IMR-90 (cell line): ENCODE data around the gene CORO1C. TPM values are rescaled to one million over a fixed set of nuclear protein-coding genes. Genes with fewer than 3 reads are reported as not detected.

Experiments used
- ATAC-seq: fragments of 200-7000 bp; cut with Tn5 transposase; 2 replicates; pipeline ENCODE4 v1.9.1; 2020; ENCODE audit warnings: low read depth, mild to moderate bottlenecking, moderate library complexity
- BruUV-seq: library from RNA; stranded (reverse); fragments of 400-500 nt; replicated peaks from 2 replicates; lab custom pipeline; 2021; lab: Mats Ljungman, UMichigan
- CTCF ChIA-PET: fragments of 300-600 bp; formaldehyde crosslinking; extraction: SDS; loops from one replicate; lab custom pipeline; 2021; ENCODE audit warnings: antibody characterized with exemption; lab: Yijun Ruan, JAX
- POLR2A ChIA-PET: fragments of 300-600 bp; sonication (Branson Sonifier 250); formaldehyde crosslinking; loops from one replicate; lab custom pipeline; 2022; ENCODE audit warnings: antibody characterized with exemption; ENCODE audit not compliant: unreplicated experiment; lab: Charles Lee
- DNase-seq: peaks from one replicate; pipeline ENCODE4 v3.0.0; 2013
- H2AFZ ChIP-seq: replicated peaks from 2 replicates; pipeline ENCODE3; 2013; ENCODE audit warnings: low read length, mild to moderate bottlenecking; ENCODE audit not compliant: poor library complexity
- H2AK5ac ChIP-seq: 2 replicates; pipeline ENCODE4 v1.6.1; 2013; ENCODE audit warnings: low read depth, low read length, inconsistent platforms
- H2AK9ac ChIP-seq: replicated peaks from 2 replicates; pipeline ENCODE3; 2013; ENCODE audit warnings: mild to moderate bottlenecking, low read depth, low read length, moderate library complexity; ENCODE audit not compliant: poor library complexity
- H2BK120ac ChIP-seq: 2 replicates; pipeline ENCODE4 v1.6.1; 2013; ENCODE audit warnings: low read depth, low read length, inconsistent platforms
- H2BK15ac ChIP-seq: 3 replicates; pipeline ENCODE4 v1.6.1; 2013; ENCODE audit warnings: low read depth, low read length, inconsistent platforms
- H2BK20ac ChIP-seq: 2 replicates; pipeline ENCODE4 v1.6.1; 2013; ENCODE audit warnings: low read depth, mild to moderate bottlenecking, inconsistent platforms, low read length, moderate library complexity
- H2BK5ac ChIP-seq: 2 replicates; pipeline ENCODE4 v1.6.1; 2013; ENCODE audit warnings: mild to moderate bottlenecking, low read depth, low read length, inconsistent platforms; ENCODE audit not compliant: poor library complexity, severe bottlenecking
- H3K14ac ChIP-seq: replicated peaks from 2 replicates; pipeline ENCODE4 v1.6.1; 2013; ENCODE audit warnings: low read depth, low read length, inconsistent platforms
- H3K18ac ChIP-seq: 2 replicates; pipeline ENCODE4 v1.6.1; 2013; ENCODE audit warnings: low read depth, low read length, control low read depth
- H3K23ac ChIP-seq: 2 replicates; pipeline ENCODE4 v1.6.1; 2013; ENCODE audit warnings: low read depth, low read length, inconsistent platforms
- H3K27ac ChIP-seq: 2 replicates; pipeline ENCODE4 v1.5.1; 2013; ENCODE audit warnings: mild to moderate bottlenecking, control low read depth, low read length; ENCODE audit not compliant: insufficient read depth
- H3K27me3 ChIP-seq: 2 replicates; pipeline ENCODE4 v1.6.1; 2013; ENCODE audit warnings: low read length; ENCODE audit not compliant: control insufficient read depth, insufficient read depth
- H3K36me3 ChIP-seq: 2 replicates; pipeline ENCODE4 v1.6.1; 2013; ENCODE audit warnings: low read length, mixed read lengths; ENCODE audit not compliant: control insufficient read depth, insufficient read depth
- H3K4ac ChIP-seq: 2 replicates; pipeline ENCODE4 v1.6.1; 2013; ENCODE audit warnings: low read depth, low read length, inconsistent platforms
- H3K4me1 ChIP-seq: 2 replicates; pipeline ENCODE4 v1.6.1; 2013; ENCODE audit warnings: low read length, mixed read lengths; ENCODE audit not compliant: control insufficient read depth, insufficient read depth
- H3K4me2 ChIP-seq: 2 replicates; pipeline ENCODE4 v1.6.1; 2013; ENCODE audit warnings: low read depth, mild to moderate bottlenecking, control low read depth, low read length, moderate library complexity
- H3K4me3 ChIP-seq: 2 replicates; pipeline ENCODE4 v1.5.1; 2013; ENCODE audit warnings: low read depth, mild to moderate bottlenecking, control low read depth, low read length, moderate library complexity; ENCODE audit not compliant: insufficient read depth
- H3K56ac ChIP-seq: 2 replicates; pipeline ENCODE4 v1.6.1; 2013; ENCODE audit warnings: low read length, inconsistent platforms; ENCODE audit not compliant: insufficient read depth; ENCODE audit errors: extremely low read depth
- H3K79me1 ChIP-seq, 2 experiments: 2 replicates each; pipeline ENCODE4 v1.6.1; 2013; ENCODE audit warnings: low read length in 2 of 2, inconsistent platforms in 1 of 2, low read depth in 1 of 2
- H3K9ac ChIP-seq: 2 replicates; pipeline ENCODE4 v1.6.1; 2013; ENCODE audit warnings: low read depth, low read length, control low read depth
- H3K9me1 ChIP-seq: 2 replicates; pipeline ENCODE4 v1.6.1; 2013; ENCODE audit warnings: low read length, inconsistent platforms; ENCODE audit not compliant: insufficient read depth
- H3K9me3 ChIP-seq: 2 replicates; pipeline ENCODE4 v1.6.1; 2013; ENCODE audit warnings: low read length; ENCODE audit not compliant: control insufficient read depth, insufficient read depth
- H4K20me1 ChIP-seq: 2 replicates; pipeline ENCODE4 v1.6.1; 2013; ENCODE audit warnings: low read length, inconsistent platforms; ENCODE audit not compliant: insufficient read depth
- H4K5ac ChIP-seq: 2 replicates; pipeline ENCODE4 v1.6.1; 2013; ENCODE audit warnings: mild to moderate bottlenecking, low read depth, low read length, control low read depth
- H4K8ac ChIP-seq, 2 experiments: 2 replicates each; pipeline ENCODE4 v1.6.1; 2013; ENCODE audit warnings: low read depth in 2 of 2, low read length in 2 of 2, control low read depth in 1 of 2, inconsistent platforms in 1 of 2
- H4K91ac ChIP-seq: 2 replicates; pipeline ENCODE4 v1.6.1; 2013; ENCODE audit warnings: low read depth, low read length, inconsistent platforms; ENCODE audit not compliant: insufficient read depth
- BHLHE40 ChIP-seq: fragments of 150-350 bp; IDR thresholded peaks from 2 replicates; pipeline ENCODE4 v1.6.1; 2016; ENCODE audit warnings: mild to moderate bottlenecking, low read depth, low read length
- CEBPB ChIP-seq: IDR thresholded peaks from 2 replicates; pipeline ENCODE4 v1.6.1; 2012; ENCODE audit warnings: low read depth, low read length, improper control_type of control experiment
- CTCF ChIP-seq: conservative IDR thresholded peaks from 2 replicates; pipeline ENCODE4 v1.5.1; 2012; ENCODE audit warnings: mild to moderate bottlenecking, low read depth, low read length, improper control_type of control experiment
- ELK1 ChIP-seq: fragments of 150-350 bp; IDR thresholded peaks from 2 replicates; pipeline ENCODE4 v1.6.1; 2016; ENCODE audit warnings: low read depth, mild to moderate bottlenecking, low read length, moderate library complexity, borderline replicate concordance
- FOS ChIP-seq: fragments of 150-350 bp; IDR thresholded peaks from 2 replicates; pipeline ENCODE4 v1.6.1; 2016; ENCODE audit warnings: low read depth, low read length
- MAFK ChIP-seq: IDR thresholded peaks from 2 replicates; pipeline ENCODE4 v1.6.1; 2012; ENCODE audit warnings: low read depth, low read length, improper control_type of control experiment
- MAZ ChIP-seq: IDR thresholded peaks from 2 replicates; pipeline ENCODE4 v1.6.1; 2012; ENCODE audit warnings: low read depth, mild to moderate bottlenecking, low read length, improper control_type of control experiment, moderate library complexity, borderline replicate concordance
- MXI1 ChIP-seq: IDR thresholded peaks from 2 replicates; pipeline ENCODE4 v1.6.1; 2012; ENCODE audit warnings: low read depth, mild to moderate bottlenecking, low read length, moderate library complexity, borderline replicate concordance
- NFE2L2 ChIP-seq: fragments of 150-350 bp; IDR thresholded peaks from 2 replicates; pipeline ENCODE4 v1.6.1; 2016; ENCODE audit warnings: low read depth, mild to moderate bottlenecking, low read length
- POLR2A ChIP-seq: IDR thresholded peaks from 2 replicates; pipeline ENCODE4 v1.6.1; 2012; ENCODE audit warnings: mild to moderate bottlenecking, low read depth, low read length
- RAD21 ChIP-seq: IDR thresholded peaks from 2 replicates; pipeline ENCODE4 v1.6.1; 2012; ENCODE audit warnings: low read length, improper control_type of control experiment
- RCOR1 ChIP-seq: IDR thresholded peaks from 2 replicates; pipeline ENCODE4 v1.6.1; 2012; ENCODE audit warnings: mild to moderate bottlenecking, low read length, improper control_type of control experiment; ENCODE audit not compliant: insufficient replicate concordance
- RFX5 ChIP-seq: IDR thresholded peaks from 2 replicates; pipeline ENCODE4 v1.8.0; 2012; ENCODE audit warnings: low read depth, mild to moderate bottlenecking, low read length, moderate library complexity
- USF2 ChIP-seq: fragments of 150-350 bp; IDR thresholded peaks from 2 replicates; pipeline ENCODE4 v1.6.1; 2017; ENCODE audit warnings: mild to moderate bottlenecking, antibody characterized with exemption, low read length, low read depth
- WGBS, 2 experiments: methylation state at CpG; one replicate each; pipeline versions ENCODE4 v1.1.5 to v1.1.7; 2013; ENCODE audit warnings: missing lambda C conversion rate in 2 of 2; ENCODE audit not compliant: insufficient read length in 1 of 2; ENCODE audit errors: extremely low coverage in 2 of 2; 5-methylcytosine and 5-hydroxymethylcytosine counted together
- dilution Hi-C: fragments of 300-500 bp; cut with HindIII; formaldehyde crosslinking; loops from one replicate; pipeline ENCODE4 v1.14.3; 2018; ENCODE audit warnings: low sequenced_read_pairs; ENCODE audit not compliant: unreplicated experiment
- in situ Hi-C: fragments of 300-500 bp; cut with MboI; formaldehyde crosslinking; loops from 3 replicates; pipeline ENCODE4 v1.14.3; 2019; ENCODE audit warnings: low sequenced_read_pairs, inconsistent platforms, mixed read lengths
- intact Hi-C: fragments of 100-400 bp; cut with micrococcal nuclease; formaldehyde crosslinking; loops from 2 replicates; pipeline ENCODE4 v1.10.0; 2022
- polyA plus RNA-seq, 3 experiments: library from polyadenylated mRNA; depleted of rRNA; stranded (reverse); fragments of >200 nt; gene quantifications; 2 replicates each; pipeline ENCODE4 v1.2.3, GENCODE V29; 2012; ENCODE audit warnings: low replicate concordance in 1 of 3
- total RNA-seq: library from RNA; depleted of rRNA; stranded (reverse); fragments of >200 nt; gene quantifications from 2 replicates; pipeline ENCODE4 v1.2.3, GENCODE V29; 2012

The CORO1C gene
- total and polyA plus RNA-seq, 2 of the 4 experiments (the other 2 are of a cell fraction): 675 to 1,100 TPM

- H2AK5ac ChIP-seq: no peak overlapping the region
- in situ Hi-C loops: no loop called here
These were observed 45.8 kb upstream of the CORO1C start for GRCh38 chr12:108777156-108777555.

More at GRCh38 chr12:108777156-108777555, 45.8 kb upstream of the CORO1C start:
- Histone ChIP-seq H3K9me1 (peaks cover 25% of the 10 kb centered on the region), H2AFZ (no peak overlapping the region), H3K4me2 (no peak overlapping the region), H3K4ac (no peak overlapping the region), H2AK9ac (no peak overlapping the region), H3K14ac (no peak overlapping the region), H3K27me3 (no peaks in the 10 kb centered on the region), H4K20me1 (peaks cover 11% of the 10 kb centered on the region), H2BK15ac (no peak overlapping the region), H3K9me3 (no peaks in the 10 kb centered on the region), H3K23ac (no peak overlapping the region), H3K4me3 (no peak overlapping the region), H4K91ac (no peak overlapping the region), H3K79me1 (peaks cover 0 to 20% of the 10 kb centered on the region in 2 experiments; a peak in 2 of 4 replicates), H2BK120ac (no peak overlapping the region), H3K4me1 (peaks cover 8% of the 10 kb centered on the region), H3K18ac (no peak overlapping the region), H4K8ac (no peak overlapping the region), H4K5ac (no peak overlapping the region), H2BK5ac (no peak overlapping the region), H2BK20ac (no peak overlapping the region), H3K56ac (no peak overlapping the region), H3K9ac (no peak overlapping the region), H3K27ac (no peak overlapping the region), H3K36me3 (peaks cover 2% of the 10 kb centered on the region; the same call in 1 of the 2 replicates)
- TF ChIP-seq MAFK (no peak), BHLHE40 (no peak), NFE2L2 (no peak), FOS (no peak), ELK1 (no peak), RFX5 (no peak), MAZ (no peak), POLR2A (no peak), MXI1 (no peak), RAD21 (no peak), CTCF (no peak), RCOR1 (no peak), CEBPB (no peak), USF2 (no peak)
- dilution Hi-C loops (no loop called here), intact Hi-C loops (no loop called here)
- CTCF ChIA-PET: no interaction called here
- BruUV-seq: no TSS peak
- POLR2A ChIA-PET: no interaction called here
- ATAC-seq: no peak
- no peak for DNase-seq
- WGBS, 2 experiments: 63% methylated on average over 1 of the region's 2 CpGs; no CpG with 5 or more reads in 1 of the 2 experiments
